Sigmoid colon (tissue), 4 donors: Measurements from ENCODE around the gene FIBCD1.

Experiments
- POLR2AphosphoS5 ChIP-seq, 4 donors: sonication (generic); formaldehyde crosslinking; IDR thresholded peaks; one replicate each; pipeline ENCODE4 v1.6.1; 2017; ENCODE audit warnings: antibody characterized with exemption in 4 of 4
- TF ChIP-seq, protein P1 (sequence below), 4 experiments: fragments of 450-650 bp in 3 of 4; fragments of 200-600 bp in 1 of 4; IDR thresholded peaks; one replicate each; pipeline ENCODE4 v1.5.1; 2016 to 2019; ENCODE audit warnings: antibody characterized with exemption in 4 of 4, mild to moderate bottlenecking in 3 of 4, moderate library complexity in 2 of 4

DNA sequence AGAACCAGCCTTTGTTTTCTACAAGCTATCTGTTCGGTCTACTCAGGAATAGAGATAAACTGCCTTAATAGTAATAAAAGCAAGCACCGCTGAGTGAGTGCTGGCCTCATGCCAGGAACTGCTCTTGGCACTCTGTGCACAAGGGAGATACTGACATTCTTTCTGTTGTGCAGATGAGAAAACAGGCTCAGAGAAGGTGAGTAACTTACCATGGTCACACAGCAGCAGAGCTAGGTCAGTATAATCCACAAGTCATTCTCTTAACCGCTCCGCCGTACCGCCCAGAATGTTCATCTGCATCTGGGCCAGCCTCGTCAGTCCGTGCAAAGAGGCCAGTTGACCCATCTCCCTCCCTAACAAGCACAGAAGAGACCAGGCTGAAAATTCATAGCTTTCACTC is 69.8 kb downstream of the FIBCD1 start:
- TF ChIP-seq, protein P1, sequence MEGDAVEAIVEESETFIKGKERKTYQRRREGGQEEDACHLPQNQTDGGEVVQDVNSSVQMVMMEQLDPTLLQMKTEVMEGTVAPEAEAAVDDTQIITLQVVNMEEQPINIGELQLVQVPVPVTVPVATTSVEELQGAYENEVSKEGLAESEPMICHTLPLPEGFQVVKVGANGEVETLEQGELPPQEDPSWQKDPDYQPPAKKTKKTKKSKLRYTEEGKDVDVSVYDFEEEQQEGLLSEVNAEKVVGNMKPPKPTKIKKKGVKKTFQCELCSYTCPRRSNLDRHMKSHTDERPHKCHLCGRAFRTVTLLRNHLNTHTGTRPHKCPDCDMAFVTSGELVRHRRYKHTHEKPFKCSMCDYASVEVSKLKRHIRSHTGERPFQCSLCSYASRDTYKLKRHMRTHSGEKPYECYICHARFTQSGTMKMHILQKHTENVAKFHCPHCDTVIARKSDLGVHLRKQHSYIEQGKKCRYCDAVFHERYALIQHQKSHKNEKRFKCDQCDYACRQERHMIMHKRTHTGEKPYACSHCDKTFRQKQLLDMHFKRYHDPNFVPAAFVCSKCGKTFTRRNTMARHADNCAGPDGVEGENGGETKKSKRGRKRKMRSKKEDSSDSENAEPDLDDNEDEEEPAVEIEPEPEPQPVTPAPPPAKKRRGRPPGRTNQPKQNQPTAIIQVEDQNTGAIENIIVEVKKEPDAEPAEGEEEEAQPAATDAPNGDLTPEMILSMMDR (IDR thresholded peaks at IDR 0.05), result no peak
- TF ChIP-seq POLR2AphosphoS5 (IDR thresholded peaks at IDR 0.05), result peak in 2 of 4 donors; percentile 36 to 40
